ENCODE measurements around the gene AP1S3. TPM values are rescaled to one million over a fixed set of nuclear protein-coding genes. Genes with fewer than 3 reads are reported as not detected.

AP1S3 gene
- total RNA-seq, 1 experiment from 2014 or later, result 3.3 TPM

- DNase-seq, result no peak
- no peaks in the 10 kb centered on the region for H3K27me3 ChIP-seq (ENCODE audit: control insufficient read depth, insufficient read depth, low read length)
- H3K36me3 ChIP-seq (replicated peaks; ENCODE audit: control insufficient read depth, insufficient read depth, low read length), result no peaks in the 10 kb centered on the region
- no peak overlapping the region for H3K4me3 ChIP-seq (ENCODE audit: insufficient read depth, low read depth, low read length)
These were observed 92.8 kb downstream of the AP1S3 start for GRCh38 chr2:223744580-223744979.

- no peaks in the 10 kb centered on the region for H3K36me3 ChIP-seq (replicated peaks; ENCODE audit: control insufficient read depth, insufficient read depth, low read length)
- no peak for DNase-seq
- no peaks in the 10 kb centered on the region for H3K27me3 ChIP-seq (ENCODE audit: control insufficient read depth, insufficient read depth, low read length)
- H3K4me3 ChIP-seq (ENCODE audit: insufficient read depth, low read depth, low read length), result no peak overlapping the region
These were observed 96.7 kb downstream of the AP1S3 start for GRCh38 chr2:223740679-223741078.

GRCh38 chr2:223737207-223737606 is 100.2 kb downstream of the AP1S3 start:
- Histone ChIP-seq H3K27me3 (ENCODE audit: control insufficient read depth, insufficient read depth, low read length) (no peaks in the 10 kb centered on the region), H3K4me3 (ENCODE audit: insufficient read depth, low read depth, low read length) (no peak overlapping the region), H3K36me3 (replicated peaks; ENCODE audit: control insufficient read depth, insufficient read depth, low read length) (no peaks in the 10 kb centered on the region)
- DNase-seq, result no peak

GRCh38 chr2:223736488-223736887 is 100.9 kb downstream of the AP1S3 start:
- no peak overlapping the region for H3K4me3 ChIP-seq (ENCODE audit: insufficient read depth, low read depth, low read length)
- no peaks in the 10 kb centered on the region for H3K27me3 ChIP-seq (ENCODE audit: control insufficient read depth, insufficient read depth, low read length)
- no peaks in the 10 kb centered on the region for H3K36me3 ChIP-seq (replicated peaks; ENCODE audit: control insufficient read depth, insufficient read depth, low read length)
- no peak for DNase-seq

GRCh38 chr2:223735659-223736244 is 101.6 kb downstream of the AP1S3 start:
- no peak overlapping the region for H3K4me3 ChIP-seq (ENCODE audit: insufficient read depth, low read depth, low read length)
- no peak for DNase-seq

GRCh38 chr2:223735035-223735640 is 102.2 kb downstream of the AP1S3 start:
- Histone ChIP-seq H3K36me3 (replicated peaks; ENCODE audit: control insufficient read depth, insufficient read depth, low read length) (no peaks in the 10 kb centered on the region), H3K4me3 (ENCODE audit: insufficient read depth, low read depth, low read length) (no peak overlapping the region), H3K27me3 (ENCODE audit: control insufficient read depth, insufficient read depth, low read length) (no peaks in the 10 kb centered on the region)
- DNase-seq, result no peak

More at GRCh38 chr2:223735659-223736244, 101.6 kb downstream of the AP1S3 start:
- no peaks in the 10 kb centered on the region for H3K36me3 ChIP-seq (replicated peaks; ENCODE audit: control insufficient read depth, insufficient read depth, low read length)
- H3K27me3 ChIP-seq (ENCODE audit: control insufficient read depth, insufficient read depth, low read length), result no peaks in the 10 kb centered on the region

- no peak for DNase-seq
- H3K27me3 ChIP-seq (ENCODE audit: control insufficient read depth, insufficient read depth, low read length), result no peaks in the 10 kb centered on the region
- H3K36me3 ChIP-seq (replicated peaks; ENCODE audit: control insufficient read depth, insufficient read depth, low read length), result no peaks in the 10 kb centered on the region
- H3K4me3 ChIP-seq (ENCODE audit: insufficient read depth, low read depth, low read length), result no peak overlapping the region
These were observed 103.0 kb downstream of the AP1S3 start for GRCh38 chr2:223734346-223734745.

GRCh38 chr2:223732346-223732745 is 105.0 kb downstream of the AP1S3 start:
- Histone ChIP-seq H3K27me3 (ENCODE audit: control insufficient read depth, insufficient read depth, low read length) (no peaks in the 10 kb centered on the region), H3K4me3 (ENCODE audit: insufficient read depth, low read depth, low read length) (no peak overlapping the region), H3K36me3 (replicated peaks; ENCODE audit: control insufficient read depth, insufficient read depth, low read length) (no peaks in the 10 kb centered on the region)
- DNase-seq, result no peak

GRCh38 chr2:223731503-223731902 is 105.9 kb downstream of the AP1S3 start:
- H3K36me3 ChIP-seq (replicated peaks; ENCODE audit: control insufficient read depth, insufficient read depth, low read length), result no peaks in the 10 kb centered on the region
- no peak overlapping the region for H3K4me3 ChIP-seq (ENCODE audit: insufficient read depth, low read depth, low read length)
- DNase-seq, result no peak
- no peaks in the 10 kb centered on the region for H3K27me3 ChIP-seq (ENCODE audit: control insufficient read depth, insufficient read depth, low read length)

- H3K27me3 ChIP-seq (ENCODE audit: control insufficient read depth, insufficient read depth, low read length), result no peaks in the 10 kb centered on the region
- no peak overlapping the region for H3K4me3 ChIP-seq (ENCODE audit: insufficient read depth, low read depth, low read length)
- no peak for DNase-seq
- H3K36me3 ChIP-seq (replicated peaks; ENCODE audit: control insufficient read depth, insufficient read depth, low read length), result no peaks in the 10 kb centered on the region
These were observed 107.6 kb downstream of the AP1S3 start for GRCh38 chr2:223729781-223730180.

- no peaks in the 10 kb centered on the region for H3K27me3 ChIP-seq (ENCODE audit: control insufficient read depth, insufficient read depth, low read length)
- H3K36me3 ChIP-seq (replicated peaks; ENCODE audit: control insufficient read depth, insufficient read depth, low read length), result no peaks in the 10 kb centered on the region
- H3K4me3 ChIP-seq (ENCODE audit: insufficient read depth, low read depth, low read length), result no peak overlapping the region
- DNase-seq, result peak; percentile 29
These were observed 109.8 kb downstream of the AP1S3 start for GRCh38 chr2:223727562-223727961.

GRCh38 chr2:223725986-223726970 is 111.1 kb downstream of the AP1S3 start:
- no peak overlapping the region for H3K4me3 ChIP-seq (ENCODE audit: insufficient read depth, low read depth, low read length)
- H3K27me3 ChIP-seq (ENCODE audit: control insufficient read depth, insufficient read depth, low read length), result no peaks in the 10 kb centered on the region
- H3K36me3 ChIP-seq (replicated peaks; ENCODE audit: control insufficient read depth, insufficient read depth, low read length), result no peaks in the 10 kb centered on the region
- peak; percentile 15 for DNase-seq

GRCh38 chr2:223725494-223725893 is 111.9 kb downstream of the AP1S3 start:
- no peaks in the 10 kb centered on the region for H3K36me3 ChIP-seq (replicated peaks; ENCODE audit: control insufficient read depth, insufficient read depth, low read length)
- no peak overlapping the region for H3K4me3 ChIP-seq (ENCODE audit: insufficient read depth, low read depth, low read length)
- peak; percentile 72 for DNase-seq
- H3K27me3 ChIP-seq (ENCODE audit: control insufficient read depth, insufficient read depth, low read length), result no peaks in the 10 kb centered on the region

- no peak overlapping the region for H3K4me3 ChIP-seq (ENCODE audit: insufficient read depth, low read depth, low read length)
- DNase-seq, result no peak
- no peaks in the 10 kb centered on the region for H3K36me3 ChIP-seq (replicated peaks; ENCODE audit: control insufficient read depth, insufficient read depth, low read length)
- H3K27me3 ChIP-seq (ENCODE audit: control insufficient read depth, insufficient read depth, low read length), result no peaks in the 10 kb centered on the region
These were observed 112.5 kb downstream of the AP1S3 start for GRCh38 chr2:223724861-223725260.

- DNase-seq, result peak; percentile 26
- H3K4me3 ChIP-seq (ENCODE audit: insufficient read depth, low read depth, low read length), result peak overlapping the region; percentile 33
- no peaks in the 10 kb centered on the region for H3K36me3 ChIP-seq (replicated peaks; ENCODE audit: control insufficient read depth, insufficient read depth, low read length)
- H3K27me3 ChIP-seq (ENCODE audit: control insufficient read depth, insufficient read depth, low read length), result no peaks in the 10 kb centered on the region
These were observed 113.4 kb downstream of the AP1S3 start for GRCh38 chr2:223723954-223724411.
